HG03108 (cell line): ENCODE measurements around the gene ROS1.
"Not testable (repeated sequence)": the region's sequence is repeated elsewhere in the genome, so short reads cannot be mapped to it uniquely, and the experiment has no call there.

ENCODE experiments used
- ATAC-seq: cut with Tn5 transposase; IDR thresholded peaks from one replicate; pipeline ENCODE4 v1.9.1; 2021; ENCODE audit warnings: moderate library complexity; ENCODE audit not compliant: unreplicated experiment

ROS1 gene

DNA sequence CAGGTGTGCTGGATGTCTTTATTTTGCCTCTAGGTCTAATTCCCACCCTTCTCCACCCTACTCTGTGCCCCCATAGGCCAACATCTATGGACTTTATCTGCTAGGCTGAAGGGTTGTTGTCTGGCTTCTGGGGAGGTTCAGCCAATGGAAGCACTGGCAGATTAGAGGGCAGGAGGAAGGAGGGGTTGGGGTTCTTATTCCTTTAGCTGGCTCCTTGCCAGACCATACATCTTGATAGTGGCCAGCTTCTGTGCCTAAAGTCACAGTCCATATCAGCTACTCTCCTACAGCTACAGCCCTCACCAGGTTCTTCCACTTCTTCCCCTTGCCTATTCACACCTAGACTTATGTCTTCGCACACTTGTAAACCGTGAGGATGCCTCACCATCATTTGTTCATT is 41.1 kb downstream of the ROS1 start:
- no peak for ATAC-seq

DNA sequence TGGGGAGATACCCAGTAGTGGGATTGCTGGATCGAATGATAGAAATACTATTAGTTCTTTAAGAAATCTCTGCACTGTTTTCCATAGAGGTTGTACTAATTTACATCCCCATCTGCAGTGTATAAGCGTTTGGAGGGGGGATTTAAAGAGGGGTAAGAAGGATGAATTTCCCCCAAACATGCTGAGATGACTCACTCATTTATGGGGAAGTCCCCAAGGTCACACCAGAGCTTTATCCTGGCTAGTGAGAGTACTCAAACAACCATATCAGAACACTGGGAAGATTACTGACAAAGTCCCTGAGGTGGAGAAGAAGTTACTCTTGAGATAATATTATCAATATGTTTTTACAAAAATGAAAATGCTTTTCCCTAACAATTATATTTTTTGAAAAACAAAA is 44.0 kb downstream of the ROS1 start:
- no peak for ATAC-seq

DNA sequence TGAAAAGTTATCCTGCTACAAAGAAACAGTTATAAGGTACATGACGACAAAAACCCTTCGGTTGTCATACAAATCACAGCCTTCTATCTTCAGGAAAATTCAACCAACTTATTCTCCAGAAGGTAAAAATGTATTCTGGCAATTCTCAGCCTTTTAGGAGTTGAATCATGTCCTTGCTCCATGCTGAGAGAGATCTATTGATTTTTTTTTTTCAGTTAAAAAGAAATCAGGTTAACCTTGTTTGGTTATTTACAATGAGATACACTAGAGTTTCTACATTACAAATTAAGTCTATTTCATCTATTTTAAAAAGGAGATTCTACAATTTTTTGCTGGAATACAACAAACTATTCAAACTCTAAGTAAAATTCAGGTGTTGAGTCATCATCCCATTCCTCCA is 45.4 kb downstream of the ROS1 start:
- no peak for ATAC-seq

DNA sequence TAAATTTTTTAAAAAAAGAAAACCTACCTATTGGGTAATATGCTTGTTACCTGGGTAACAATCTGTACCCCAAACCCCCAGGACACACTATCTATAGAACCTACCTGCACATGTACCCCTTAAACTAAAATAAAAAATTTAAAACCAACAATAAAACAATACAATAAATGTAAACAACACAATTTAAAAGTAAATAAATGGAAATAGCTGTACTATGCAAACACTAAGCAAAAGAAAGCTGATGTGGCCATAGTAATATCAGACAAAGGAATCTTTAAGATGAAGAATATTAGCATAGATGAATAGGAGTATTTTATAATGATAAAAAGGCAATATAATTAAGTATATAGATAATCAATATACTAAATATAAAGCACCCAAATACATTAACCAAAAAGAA is 50.3 kb downstream of the ROS1 start:
- ATAC-seq = no peak

DNA sequence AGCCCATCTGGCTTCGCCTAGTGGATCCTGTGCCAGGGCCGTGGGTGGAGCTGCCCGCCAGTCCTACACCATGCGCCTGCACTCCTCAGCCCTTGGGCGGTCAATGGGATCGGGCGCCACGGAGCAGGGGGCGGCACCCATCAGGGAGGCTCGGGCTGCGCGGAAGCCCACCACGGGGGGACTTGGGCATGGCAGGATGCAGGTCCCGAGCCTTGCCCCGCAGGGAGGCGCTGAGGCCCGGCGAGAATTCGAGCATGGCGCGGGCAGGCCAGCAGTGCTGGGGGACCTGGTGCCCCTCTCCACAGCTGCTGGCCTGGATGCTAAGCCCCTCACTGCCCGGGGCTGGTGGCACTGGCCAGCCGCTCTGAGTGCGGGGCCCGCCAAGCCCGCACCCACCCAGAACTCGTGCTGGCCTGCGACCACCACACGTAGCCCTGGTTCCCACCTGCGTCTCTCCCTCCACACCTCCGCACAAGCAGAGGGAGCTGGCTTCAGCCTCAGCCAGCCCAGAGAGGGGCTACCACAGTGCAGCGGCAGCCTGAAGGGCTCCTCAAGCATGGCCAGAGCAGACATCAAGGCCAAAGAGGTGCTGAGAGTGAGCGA is 52.4 kb downstream of the ROS1 start:
- ATAC-seq = no peak

DNA sequence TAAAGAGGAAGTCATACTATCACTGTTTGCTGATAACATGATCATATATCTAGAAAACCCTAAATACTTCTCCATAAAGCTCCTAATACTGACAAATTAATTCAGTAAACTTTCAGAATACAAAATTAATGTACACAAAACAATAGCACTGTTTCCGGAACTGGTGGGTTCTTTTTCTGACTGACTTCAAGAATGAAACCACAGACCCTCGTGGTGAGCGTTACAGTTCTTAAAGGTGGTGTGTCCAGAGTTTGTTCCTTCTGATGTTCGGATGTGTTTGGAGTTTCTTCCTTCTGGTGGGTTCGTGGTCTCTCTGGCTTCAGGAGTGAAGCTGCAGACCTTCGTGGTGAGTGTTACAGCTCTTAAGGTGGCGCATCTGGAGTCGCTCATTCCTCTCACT is 53.5 kb downstream of the ROS1 start:
- not testable (repeated sequence) for ATAC-seq

DNA sequence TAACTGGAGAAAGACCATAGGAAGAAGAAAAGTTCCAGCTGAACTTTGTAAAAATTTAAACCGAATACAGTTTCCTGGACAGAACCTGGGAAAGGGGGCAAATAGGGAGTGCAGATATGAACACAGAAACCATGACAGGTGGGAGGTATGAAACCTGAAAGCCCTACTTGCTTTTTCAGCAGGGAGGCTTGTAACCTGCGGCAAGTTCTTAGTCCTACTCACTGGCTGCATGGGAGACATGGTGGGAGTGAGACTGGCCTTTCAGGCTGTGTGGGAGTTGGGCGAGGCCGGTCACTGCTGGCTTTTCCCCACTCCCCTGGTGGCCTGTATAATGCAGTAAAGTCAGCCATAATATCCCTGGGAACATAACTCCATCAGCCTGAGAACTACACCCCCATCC is 54.2 kb downstream of the ROS1 start:
- no peak for ATAC-seq

DNA sequence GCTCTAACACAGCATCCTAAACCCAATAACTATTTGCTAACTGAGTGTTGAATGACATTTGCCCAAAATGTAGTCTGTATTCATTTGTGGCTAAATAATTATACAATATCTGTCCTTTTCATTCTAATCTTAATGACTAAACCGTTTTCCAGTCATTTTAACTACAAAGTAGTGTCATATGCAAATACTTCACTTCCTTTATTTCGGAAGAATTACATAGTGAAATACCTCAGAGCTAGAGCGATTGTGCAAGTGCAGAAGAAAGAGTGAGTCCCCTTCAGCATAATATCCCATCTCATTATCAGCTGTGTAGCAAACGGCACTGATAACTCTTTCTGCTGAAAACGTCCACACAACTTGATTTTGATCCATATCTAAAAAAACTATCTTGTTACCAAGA is 66.2 kb downstream of the ROS1 start:
- ATAC-seq = no peak

DNA sequence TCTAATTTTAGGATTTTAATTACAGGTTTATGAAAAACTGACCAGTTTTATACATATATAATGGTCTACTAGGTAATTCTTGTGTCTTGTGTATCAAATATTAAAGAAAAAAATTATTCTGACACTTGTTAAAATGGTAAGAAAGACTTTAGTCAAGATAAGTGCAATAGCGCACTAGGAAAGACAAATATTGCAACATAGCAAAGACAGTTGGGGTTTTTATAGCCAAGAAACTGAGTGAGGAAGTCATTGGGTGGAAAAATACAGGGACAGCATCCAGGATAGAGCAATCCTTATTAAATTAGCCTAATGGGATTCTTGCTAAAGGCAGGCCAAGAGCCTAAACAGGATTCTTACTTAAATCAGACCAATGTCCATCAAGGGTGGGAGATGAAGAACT is 71.1 kb downstream of the ROS1 start:
- no peak for ATAC-seq

DNA sequence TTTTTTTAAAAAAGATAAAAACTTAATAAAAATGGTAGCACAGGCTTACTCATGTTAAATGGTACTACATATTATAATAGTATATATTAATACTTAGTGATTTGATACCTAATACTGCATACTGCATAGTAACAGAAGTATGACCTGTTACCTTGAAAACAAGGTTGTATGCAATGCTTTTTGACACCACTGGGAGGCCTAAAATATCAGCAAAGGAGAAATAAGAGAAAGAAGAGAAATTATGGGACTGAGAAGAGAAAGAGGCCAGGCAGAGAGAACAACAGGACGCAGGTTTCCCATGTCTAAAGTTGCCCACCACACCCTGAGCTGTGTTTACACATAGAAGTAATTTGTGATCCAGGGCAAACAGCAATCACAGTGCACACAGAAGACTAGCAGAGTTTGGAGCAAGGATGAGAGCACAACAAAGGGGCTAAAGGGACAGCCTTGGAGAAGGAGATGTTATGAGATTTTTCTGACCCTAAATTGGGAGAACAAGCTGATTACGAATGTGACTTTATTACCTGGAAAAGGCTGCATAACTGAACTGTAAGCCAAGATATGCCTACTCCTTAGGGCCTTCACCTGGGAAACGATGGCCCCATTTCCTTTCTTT is 73.2 kb downstream of the ROS1 start:
- no peak for ATAC-seq

DNA sequence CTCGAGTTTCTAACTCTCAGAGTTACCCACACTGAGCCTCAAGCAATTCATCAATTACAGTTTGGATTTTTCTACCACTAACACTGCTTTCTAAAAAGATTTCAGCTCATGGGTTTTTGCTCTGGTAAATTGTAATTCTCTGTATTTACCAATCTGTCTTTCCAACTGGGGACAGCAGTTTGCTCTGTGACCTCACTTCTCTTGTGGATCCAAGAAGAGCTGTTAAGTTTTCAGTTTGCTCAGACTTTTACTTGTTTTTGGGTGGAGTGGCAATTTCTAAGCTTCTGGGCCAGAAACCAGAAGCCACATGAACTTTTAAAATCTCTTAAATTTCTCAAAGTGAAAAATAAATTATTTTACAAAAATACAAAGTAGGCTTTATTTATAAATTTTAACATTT is 74.2 kb downstream of the ROS1 start:
- no peak for ATAC-seq

DNA sequence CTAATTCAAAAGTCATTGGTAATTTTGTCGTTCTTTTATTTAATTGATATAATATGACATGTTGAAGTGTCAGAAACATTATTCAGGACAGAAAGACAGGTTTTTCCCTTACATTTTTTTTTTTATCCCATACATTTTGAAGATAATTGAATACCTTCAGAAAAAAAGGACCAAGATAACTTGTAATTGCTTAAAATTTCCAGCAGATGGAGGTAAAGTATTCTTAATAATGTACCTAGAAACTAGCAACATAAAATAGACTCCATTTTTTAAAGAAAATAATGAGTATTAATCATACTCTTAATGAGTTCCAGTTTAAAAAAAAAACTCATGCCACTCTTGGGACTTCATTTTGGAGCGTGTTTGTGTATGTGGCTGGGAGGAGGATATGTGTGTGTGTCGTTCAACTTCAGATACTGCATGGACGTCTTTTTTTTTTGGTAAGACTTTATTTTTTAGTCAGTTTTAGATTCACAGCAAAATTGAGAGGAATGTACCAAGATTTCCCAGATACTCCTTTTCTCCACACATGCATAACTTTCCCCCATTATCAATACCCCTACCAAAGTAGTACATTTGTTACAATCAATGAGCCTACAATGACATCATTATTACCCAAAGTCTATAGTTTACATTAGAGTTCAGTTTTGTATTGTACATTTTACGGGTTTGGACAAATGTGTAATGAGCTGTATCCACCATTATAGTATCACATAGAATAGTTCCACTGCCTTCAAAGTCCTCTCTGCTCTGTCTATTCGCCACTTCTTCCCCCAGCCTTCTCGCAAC is 79.4 kb downstream of the ROS1 start:
- ATAC-seq = no peak

DNA sequence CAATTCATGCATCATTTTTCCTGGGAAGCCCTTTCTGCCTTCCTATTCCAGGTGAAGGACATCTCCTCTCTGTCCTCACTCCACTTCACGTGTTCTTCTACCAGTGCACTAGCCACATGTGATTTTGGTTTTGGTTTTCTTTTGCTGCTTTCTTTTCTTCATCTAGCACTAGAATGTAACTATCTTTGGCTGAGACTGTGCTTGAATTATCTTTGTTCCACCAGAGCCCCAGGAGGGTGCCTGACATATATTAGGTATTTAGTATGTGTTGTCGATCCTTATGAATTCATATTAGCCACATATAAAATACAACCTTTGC is 80.5 kb downstream of the ROS1 start:
- ATAC-seq = no peak

DNA sequence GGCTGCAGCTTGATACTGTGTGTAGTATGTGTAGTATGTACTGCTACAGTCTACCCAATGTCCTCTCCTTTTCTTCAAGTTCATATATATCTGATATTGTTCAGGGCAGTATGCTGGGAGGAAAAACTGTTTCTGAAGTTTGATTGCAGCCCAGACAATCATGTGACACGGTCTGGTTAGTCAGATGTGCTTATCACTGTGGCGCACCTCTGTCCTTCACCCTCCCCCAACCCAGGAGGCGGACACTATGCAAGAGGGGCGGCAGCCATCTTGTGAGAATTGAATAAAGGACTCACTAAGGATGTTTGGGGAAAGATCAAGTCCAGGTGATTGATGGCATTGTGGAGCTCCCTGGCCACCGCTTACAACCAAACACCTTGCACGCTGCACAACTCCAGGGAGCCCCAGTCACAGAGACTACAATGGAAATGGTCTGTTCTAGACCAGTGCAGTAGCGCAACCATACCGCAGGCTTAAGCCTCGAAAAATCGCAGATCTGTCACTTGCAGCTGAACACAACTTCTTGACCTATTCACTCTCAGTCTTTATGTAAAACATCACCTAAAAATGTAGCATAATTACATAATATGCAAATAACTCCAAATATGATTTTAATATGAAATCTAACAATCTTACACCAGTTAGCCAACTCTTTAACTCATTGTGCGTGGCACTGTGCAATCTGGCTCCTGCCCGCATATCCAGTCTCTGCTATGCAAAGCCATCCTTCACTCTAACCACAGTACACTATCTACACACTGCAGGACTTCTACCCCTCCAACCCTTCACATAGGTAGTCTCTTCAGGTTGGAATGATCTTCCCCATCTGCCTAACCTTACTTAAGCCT is 81.1 kb downstream of the ROS1 start:
- no peak for ATAC-seq

DNA sequence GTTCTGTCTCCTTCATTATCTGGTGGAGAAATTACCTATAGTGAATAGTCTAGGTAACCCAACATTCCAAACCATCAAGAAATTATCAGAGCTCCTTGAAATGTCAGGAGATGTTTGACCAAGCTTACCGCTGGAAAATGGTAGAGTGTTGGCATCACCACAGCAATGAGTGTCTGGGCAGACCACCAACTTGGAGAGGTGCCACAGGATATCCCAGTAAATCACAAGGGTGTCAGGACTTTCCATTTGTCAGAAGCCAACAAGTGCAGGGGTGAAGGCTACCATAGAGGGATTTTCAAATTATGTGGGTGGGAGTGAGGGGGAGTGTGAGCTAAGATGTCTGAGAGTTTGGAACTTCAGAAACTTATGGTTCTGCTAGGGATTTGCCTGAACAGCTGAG is 87.2 kb downstream of the ROS1 start:
- ATAC-seq = no peak

DNA sequence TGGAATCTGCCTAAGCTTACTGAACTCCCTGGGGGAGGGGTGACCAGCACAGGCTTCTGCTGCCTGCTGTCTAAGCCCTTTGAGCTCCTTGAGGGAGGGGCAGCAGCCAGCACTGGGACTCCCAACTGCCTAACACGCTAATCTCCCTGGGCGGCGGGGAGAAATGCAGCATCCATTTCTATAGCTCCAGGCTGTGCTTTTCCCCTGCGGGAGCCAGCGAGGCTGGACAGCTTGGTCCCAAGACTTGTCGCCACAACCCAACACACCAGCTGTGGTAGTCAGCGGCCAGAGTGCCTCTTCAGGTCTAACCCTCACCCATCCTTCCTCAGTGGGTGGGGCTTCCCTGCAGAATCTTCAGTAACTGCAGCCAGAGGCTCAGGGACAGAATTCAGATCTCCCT is 95.8 kb downstream of the ROS1 start:
- no peak for ATAC-seq

DNA sequence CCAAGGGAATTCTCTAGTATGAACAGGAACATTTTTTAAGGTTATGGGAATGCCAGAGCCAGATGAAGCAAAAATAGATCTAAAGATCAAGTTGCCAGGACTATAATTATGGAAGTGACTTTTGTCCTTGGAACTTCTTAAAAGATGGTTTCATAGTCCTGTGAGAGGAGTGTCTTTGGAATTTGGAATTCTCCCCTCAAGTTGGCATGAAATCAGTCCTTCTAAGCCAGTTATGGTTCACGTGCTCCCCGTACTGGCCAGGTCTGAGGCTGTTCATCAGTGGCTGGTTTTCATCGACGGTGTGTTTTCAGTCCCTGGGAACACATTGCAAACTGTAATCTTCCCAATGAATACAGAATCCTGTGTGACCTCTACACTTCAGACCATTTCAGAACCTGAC is 97.2 kb downstream of the ROS1 start:
- ATAC-seq = no peak

DNA sequence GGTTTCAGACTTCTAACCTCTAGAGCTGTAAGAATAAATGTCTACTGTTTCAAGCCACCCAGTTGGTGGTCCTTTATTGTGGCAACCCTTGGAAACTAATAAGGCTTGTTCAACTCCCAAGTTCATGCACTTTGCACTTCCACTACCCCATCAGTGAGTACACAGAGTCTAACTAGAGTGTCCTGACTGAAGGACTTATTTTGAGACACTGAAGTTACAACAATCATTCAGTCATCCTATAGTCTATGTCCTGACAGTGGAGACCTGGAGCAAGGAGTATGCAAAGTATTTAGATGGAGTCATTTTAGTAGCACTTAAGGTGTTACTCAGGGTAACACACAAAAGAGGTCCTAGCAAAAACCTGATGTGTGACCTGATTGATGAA is 97.7 kb downstream of the ROS1 start:
- no peak for ATAC-seq

DNA sequence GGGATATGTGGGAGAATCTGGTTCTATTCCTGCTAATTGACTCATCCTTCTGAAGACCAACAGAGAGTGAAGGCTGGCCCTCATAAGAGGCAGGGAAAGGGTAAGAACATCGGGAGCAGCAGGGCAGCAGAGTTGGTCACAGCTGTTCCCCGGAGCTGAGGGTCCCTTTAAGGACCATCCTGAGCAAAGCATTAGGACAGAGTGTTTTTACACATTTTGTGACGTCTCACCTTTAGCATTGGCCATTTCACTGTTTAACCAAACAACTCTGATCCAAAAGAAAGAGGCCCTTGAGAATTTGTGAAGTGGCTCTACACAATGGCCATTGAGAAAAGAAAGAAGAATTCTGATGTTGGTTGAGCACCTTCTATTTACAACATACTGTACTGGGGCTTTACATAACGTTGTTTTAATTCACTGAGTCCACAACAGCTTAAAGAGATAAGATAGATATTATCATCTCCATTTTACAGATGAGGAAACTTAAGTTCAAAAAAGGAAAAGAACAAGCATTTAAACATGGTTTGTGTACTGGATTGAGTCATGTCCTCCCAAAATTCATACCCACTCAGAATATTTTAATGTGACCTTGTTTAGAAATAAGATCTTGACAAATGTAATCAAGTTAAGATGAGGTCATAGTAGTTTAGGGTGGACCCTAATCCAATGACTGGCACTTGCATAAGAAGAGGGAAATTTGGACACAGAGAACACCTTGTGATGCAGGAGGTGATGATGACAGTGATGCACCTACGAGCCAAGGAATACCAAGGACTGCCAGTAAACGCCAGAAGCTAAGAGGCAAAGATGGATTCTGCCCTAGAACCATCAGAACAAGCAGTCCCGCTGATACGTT is 98.4 kb downstream of the ROS1 start:
- no peak for ATAC-seq

DNA sequence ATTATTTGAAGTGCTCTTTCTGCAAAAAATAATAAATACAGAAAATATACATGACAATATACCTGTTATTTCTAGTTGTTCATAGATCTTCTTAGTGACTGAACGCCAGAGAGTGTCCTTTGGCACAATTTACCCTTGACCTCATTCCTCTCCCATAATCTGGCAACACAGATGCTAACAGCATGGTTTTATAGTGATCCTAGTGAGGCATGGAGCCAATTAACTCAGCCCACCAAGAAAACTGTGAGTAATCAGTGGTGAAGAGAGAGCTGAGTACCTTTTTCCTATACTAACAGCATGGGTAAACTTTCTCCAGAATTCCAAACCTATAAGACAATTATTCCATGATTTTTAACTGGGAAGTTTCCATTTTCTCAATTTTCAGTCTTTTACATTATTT is 99.3 kb downstream of the ROS1 start:
- no peak for ATAC-seq

DNA sequence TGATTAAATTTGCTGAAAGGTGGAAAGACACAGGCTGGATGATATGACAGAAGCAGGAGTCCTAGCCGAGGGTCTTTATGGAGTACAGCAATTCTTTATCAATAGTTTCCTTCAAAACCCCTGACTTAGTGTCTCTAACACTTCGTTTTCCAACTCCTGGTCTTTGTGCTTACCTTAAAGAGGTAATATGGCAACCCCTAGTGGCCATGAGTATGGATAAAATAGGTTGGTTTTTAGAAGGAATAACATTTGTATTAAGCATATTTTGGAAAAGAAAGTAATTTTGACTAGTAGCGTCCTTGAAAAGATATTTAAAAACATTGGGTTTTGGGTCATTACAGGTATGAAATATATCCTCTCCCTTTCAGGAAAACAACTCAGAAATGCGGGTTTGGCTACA is 108.5 kb downstream of the ROS1 start:
- ATAC-seq = no peak
